ENCODE measurements around the gene USP7.

Gene USP7

DNA sequence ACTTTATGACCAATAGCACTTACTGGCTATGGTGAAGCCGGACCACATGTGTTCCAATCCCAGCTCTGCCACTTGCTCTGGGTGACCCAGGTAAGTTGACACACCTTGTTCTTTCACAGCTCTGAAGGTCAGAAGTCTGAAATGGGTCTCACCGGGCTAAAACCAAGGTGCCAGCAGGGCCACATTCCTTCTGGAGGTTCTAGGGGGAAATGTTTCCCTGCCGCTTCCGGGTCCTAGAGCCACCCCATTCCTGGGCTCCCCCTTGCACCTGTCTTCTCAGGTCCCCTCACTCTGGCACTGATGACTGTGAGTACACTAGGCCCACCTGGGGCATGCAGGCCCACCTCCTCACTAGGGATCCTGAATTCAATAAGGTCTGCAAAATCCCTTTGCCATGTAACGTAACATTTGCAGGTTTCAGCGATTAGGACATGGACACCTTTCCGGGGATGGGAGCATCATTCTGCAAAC is 11.4 kb downstream of the USP7 start:
- no peaks in the 10 kb centered on the region for H3K9me3 Mint-ChIP-seq
- no peak for DNase-seq (ENCODE audit: low spot score)
- H3K36me3 Mint-ChIP-seq (ENCODE audit: low read depth) = peaks cover 3% of the 10 kb centered on the region
- no peak overlapping the region for H3K4me3 Mint-ChIP-seq
- H3K27ac Mint-ChIP-seq = no peak overlapping the region
- H3K4me1 Mint-ChIP-seq (ENCODE audit: low read depth) = peaks cover 62% of the 10 kb centered on the region
- no peaks in the 10 kb centered on the region for H3K27me3 Mint-ChIP-seq (ENCODE audit: low read depth)

DNA sequence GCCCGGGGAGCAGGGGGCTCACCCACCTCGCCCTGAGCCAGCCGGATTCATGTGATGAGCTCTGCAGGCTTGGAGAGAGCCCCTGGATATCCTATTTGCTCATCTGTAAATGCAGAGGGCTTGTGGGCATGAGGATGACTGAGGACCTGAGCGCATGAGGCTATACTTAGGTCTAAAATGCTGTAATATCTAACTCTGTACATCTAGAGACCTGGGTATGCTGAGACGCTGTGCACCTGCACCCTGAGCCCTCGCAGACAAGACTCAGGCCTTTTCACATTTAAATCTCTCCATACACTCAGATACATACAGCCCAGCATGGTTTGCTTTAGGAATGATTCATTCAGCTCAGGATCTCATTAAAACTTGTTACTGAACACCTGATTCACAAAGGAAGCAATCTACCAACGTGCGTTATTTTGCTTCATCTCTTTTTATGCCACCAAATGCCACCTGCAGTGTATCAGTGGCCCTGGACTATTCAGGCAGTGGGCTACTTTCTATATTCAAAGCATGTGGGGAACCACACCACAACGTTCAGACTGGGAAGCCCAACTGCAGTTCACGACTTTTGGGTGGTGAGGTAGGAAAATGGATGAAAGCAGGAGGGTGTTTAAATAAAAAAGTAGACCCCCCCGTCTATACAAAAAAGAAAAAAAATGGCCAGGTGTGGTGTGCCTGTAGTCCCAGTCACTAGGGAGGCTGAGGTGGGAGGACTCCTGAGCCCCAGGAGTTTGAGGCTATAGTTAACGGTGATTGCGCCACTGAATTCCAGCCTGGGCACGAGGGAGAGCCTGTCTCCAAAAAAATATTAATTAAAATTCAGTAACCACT is 12.0 kb downstream of the USP7 start:
- Mint-ChIP-seq H3K4me3 (no peak overlapping the region), H3K36me3 (ENCODE audit: low read depth) (peaks cover 3% of the 10 kb centered on the region), H3K27ac (no peak overlapping the region), H3K9me3 (no peaks in the 10 kb centered on the region), H3K27me3 (ENCODE audit: low read depth) (no peaks in the 10 kb centered on the region), H3K4me1 (ENCODE audit: low read depth) (peaks cover 57% of the 10 kb centered on the region)
- no peak for DNase-seq (ENCODE audit: low spot score)

DNA sequence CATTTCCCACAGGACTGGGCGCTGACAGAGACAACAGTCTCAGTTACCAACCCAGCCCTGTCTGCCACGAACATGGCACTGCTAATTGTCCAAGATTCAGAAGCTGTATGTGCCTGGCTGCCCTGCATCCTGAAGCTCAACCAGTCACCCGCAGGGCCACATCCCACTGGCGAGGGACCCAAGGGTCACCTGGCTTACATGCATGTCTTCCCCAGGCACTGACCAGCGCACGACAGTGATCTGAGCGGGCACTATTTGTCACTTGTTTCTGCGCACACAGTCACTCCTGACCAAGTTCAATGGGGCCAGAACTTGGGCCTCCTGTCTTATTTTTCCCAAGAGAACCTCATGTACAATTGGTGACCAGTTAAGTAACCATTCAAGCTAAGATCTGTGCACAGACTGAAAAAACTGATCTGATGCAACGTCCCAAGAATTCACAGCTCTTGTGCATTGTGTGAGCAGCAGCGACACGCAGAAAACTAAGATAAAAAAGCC is 13.1 kb downstream of the USP7 start:
- peaks cover 3% of the 10 kb centered on the region for H3K36me3 Mint-ChIP-seq (ENCODE audit: low read depth)
- no peak for DNase-seq (ENCODE audit: low spot score)
- H3K27me3 Mint-ChIP-seq (ENCODE audit: low read depth) = no peaks in the 10 kb centered on the region
- H3K4me1 Mint-ChIP-seq (ENCODE audit: low read depth) = peaks cover 56% of the 10 kb centered on the region
- no peak overlapping the region for H3K27ac Mint-ChIP-seq
- no peaks in the 10 kb centered on the region for H3K9me3 Mint-ChIP-seq
- no peak overlapping the region for H3K4me3 Mint-ChIP-seq

DNA sequence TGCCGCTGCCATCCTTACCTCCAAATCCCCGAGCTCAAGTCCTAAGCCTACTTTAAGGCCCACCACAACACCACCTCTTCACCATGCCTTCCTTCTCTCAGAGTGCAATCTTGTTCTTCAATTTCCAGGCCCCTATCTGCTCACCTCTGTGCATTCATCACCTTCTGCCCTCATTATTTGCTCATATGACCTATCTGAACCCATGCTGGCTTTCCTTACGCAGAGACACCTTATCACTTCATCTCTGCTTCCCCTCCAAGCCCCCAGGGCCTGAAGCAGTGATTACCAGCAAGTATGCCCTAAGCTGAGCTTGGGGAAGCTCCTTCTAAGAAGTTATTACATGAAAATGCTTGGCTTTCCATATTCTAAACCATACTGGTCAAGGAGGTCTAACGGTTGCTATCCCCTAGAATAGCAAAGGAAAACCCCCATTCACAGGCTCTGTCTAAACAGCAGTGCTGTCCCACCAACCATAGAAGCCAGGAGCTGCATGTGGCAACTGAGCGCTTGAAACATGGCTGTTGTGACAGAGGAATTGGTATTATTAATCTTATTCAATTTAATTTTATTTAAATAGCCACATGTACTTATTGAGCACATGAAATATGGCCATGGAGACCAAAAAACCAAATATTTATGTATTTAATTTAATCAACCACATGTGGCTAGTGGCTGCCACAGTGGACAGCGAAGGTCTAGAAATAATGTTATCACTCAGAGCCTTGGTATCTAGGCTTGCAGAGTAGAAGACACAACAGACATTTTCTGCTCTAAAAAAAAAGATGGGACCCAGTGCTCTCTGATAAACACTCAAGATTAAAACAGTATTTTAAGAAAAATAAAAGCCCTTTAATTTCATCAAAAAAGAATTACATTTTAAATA is 13.9 kb downstream of the USP7 start:
- no peaks in the 10 kb centered on the region for H3K9me3 Mint-ChIP-seq
- peak overlapping the region; percentile 9 for H3K27ac Mint-ChIP-seq
- peaks cover 59% of the 10 kb centered on the region for H3K4me1 Mint-ChIP-seq (ENCODE audit: low read depth)
- peaks cover 3% of the 10 kb centered on the region for H3K36me3 Mint-ChIP-seq (ENCODE audit: low read depth)
- H3K4me3 Mint-ChIP-seq = peak overlapping the region; percentile 24
- DNase-seq (ENCODE audit: low spot score) = no peak
- no peaks in the 10 kb centered on the region for H3K27me3 Mint-ChIP-seq (ENCODE audit: low read depth)

GRCh38 chr16:8948831-8949230 is 14.9 kb downstream of the USP7 start:
- Mint-ChIP-seq H3K36me3 (ENCODE audit: low read depth) (peaks cover 3% of the 10 kb centered on the region), H3K4me3 (peak overlapping the region; percentile 24), H3K27ac (no peak overlapping the region), H3K4me1 (ENCODE audit: low read depth) (peaks cover 69% of the 10 kb centered on the region), H3K27me3 (ENCODE audit: low read depth) (no peaks in the 10 kb centered on the region), H3K9me3 (no peaks in the 10 kb centered on the region)
- no peak for DNase-seq (ENCODE audit: low spot score)

DNA sequence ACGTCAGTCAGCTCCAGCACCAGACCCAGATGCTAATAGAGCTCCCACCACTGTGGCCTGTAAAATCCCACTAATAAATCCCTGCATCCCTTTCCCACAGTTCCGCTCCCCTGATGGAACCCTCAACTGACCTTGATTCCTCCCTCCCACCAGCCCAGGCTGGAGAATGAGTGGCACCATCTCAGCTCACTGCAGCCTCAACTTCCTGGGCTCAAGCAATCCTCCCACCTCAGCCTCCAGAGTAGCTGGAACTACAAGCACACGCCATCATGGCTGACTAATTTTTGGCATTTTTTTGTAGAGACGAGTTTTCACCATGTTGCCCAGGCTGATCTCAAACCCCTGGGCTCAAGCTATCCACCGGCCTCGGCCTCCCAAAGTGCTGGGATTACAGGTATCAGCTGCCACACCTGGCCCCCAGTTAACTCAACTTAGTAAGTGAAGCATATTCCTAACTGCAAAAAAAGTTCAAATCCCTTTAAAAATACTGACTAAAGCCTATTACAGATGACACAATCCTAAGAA is 15.6 kb downstream of the USP7 start:
- no peak overlapping the region for H3K27ac Mint-ChIP-seq
- H3K9me3 Mint-ChIP-seq = no peaks in the 10 kb centered on the region

DNA sequence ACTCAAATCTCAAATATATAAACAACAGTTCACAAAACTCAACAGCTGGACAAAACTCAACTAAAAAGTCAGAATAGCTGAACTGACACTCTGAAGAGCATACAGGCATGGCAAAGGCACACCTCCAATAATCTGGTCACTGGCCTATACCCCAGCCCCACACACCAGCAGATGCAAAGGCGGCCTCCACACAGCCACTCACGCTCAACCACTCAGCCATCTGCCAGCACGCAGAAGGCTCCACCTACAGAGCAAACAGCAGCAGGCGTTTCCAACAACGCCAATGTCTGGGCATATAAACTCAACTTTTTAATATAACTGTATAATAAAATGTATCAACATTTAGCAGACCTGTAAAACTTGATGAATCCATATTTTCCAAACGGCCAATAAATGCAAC is 17.2 kb downstream of the USP7 start:
- no peak overlapping the region for H3K27ac Mint-ChIP-seq

More for the DNA sequence above, 15.6 kb downstream of the USP7 start:
- Mint-ChIP-seq H3K27me3 (ENCODE audit: low read depth) (no peaks in the 10 kb centered on the region), H3K4me3 (no peak overlapping the region), H3K36me3 (ENCODE audit: low read depth) (peaks cover 3% of the 10 kb centered on the region), H3K4me1 (ENCODE audit: low read depth) (peaks cover 72% of the 10 kb centered on the region)
- no peak for DNase-seq (ENCODE audit: low spot score)

DNA sequence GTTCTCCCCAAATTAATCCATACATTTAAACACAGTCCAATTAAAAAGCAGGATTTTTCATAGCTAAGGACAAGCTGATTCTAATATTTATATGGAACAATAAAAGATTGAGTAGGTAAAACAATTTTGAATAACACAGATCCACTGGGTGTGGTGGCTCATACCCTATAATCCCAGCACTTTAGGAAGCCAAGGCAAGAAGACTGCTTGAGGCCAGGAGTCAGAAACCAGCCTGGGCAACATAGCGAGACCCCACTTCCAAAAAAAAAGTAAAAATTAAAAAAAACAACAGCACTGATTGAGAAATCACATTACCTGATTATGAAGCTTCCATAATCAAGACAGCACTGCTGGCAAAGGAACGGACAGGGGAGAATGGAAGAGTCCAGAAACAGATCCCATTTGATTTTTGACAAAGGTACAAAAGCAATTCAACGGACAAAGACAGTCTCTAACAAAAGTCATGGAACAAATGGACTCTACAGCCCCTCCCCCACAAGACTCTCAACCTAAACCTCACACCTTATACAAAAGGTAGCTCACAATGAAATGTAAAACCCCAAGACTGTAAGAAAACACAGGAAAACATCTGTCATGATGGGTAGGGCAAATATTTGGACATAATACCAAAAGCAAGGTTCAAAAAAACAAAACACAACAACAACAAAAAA is 17.9 kb downstream of the USP7 start:
- Mint-ChIP-seq H3K36me3 (ENCODE audit: low read depth) (no peaks in the 10 kb centered on the region), H3K4me1 (ENCODE audit: low read depth) (peaks cover 62% of the 10 kb centered on the region), H3K4me3 (no peak overlapping the region), H3K27me3 (ENCODE audit: low read depth) (no peaks in the 10 kb centered on the region), H3K9me3 (no peaks in the 10 kb centered on the region), H3K27ac (no peak overlapping the region)
- no peak for DNase-seq (ENCODE audit: low spot score)

More for the DNA sequence above, 17.2 kb downstream of the USP7 start:
- Mint-ChIP-seq H3K4me1 (ENCODE audit: low read depth) (peaks cover 67% of the 10 kb centered on the region), H3K4me3 (no peak overlapping the region), H3K27me3 (ENCODE audit: low read depth) (no peaks in the 10 kb centered on the region), H3K36me3 (ENCODE audit: low read depth) (no peaks in the 10 kb centered on the region), H3K9me3 (no peaks in the 10 kb centered on the region)
- DNase-seq (ENCODE audit: low spot score) = no peak

DNA sequence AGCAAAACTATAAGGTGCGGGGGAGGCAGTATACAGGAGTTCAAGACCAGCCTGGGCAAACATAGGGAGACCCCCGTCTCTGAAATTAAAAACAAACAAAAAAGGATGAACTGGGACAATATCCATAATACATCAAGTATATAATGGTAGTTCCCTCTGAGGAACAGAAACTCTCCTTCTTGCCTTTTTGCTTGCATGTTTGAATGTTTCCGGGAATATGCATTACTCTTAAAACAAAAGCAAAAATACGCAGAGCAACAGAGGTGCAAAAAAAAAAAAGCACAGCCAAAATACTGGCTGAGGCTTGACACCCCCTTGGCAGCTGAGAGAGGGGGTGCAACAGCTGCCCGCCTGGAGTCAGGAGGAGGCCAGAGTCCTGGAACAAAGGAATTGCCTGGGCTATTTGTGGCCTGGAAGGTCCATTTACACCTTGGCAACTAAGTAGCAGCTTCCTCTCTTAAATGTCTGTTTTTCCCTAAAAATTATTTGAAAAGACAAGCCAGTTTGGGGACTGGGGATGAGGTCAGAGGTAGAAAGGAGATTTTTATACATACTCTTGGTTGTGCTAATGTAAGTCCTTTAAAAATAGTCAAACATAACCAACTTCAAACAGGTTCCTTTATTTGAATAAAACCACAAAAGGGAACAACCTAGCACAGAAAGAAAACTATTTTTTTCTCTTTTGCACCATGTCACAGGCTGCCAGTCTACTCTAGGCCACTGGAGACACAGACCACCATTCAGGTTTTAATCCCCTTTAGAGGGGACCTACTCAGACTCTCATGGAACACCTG is 19.5 kb downstream of the USP7 start:
- H3K27me3 Mint-ChIP-seq (ENCODE audit: low read depth) = no peaks in the 10 kb centered on the region
- no peaks in the 10 kb centered on the region for H3K36me3 Mint-ChIP-seq (ENCODE audit: low read depth)
- DNase-seq (ENCODE audit: low spot score) = no peak
- H3K9me3 Mint-ChIP-seq = no peaks in the 10 kb centered on the region
- peaks cover 63% of the 10 kb centered on the region for H3K4me1 Mint-ChIP-seq (ENCODE audit: low read depth)
- peak overlapping the region; percentile 27 for H3K4me3 Mint-ChIP-seq
- H3K27ac Mint-ChIP-seq = peak overlapping the region; percentile 24

DNA sequence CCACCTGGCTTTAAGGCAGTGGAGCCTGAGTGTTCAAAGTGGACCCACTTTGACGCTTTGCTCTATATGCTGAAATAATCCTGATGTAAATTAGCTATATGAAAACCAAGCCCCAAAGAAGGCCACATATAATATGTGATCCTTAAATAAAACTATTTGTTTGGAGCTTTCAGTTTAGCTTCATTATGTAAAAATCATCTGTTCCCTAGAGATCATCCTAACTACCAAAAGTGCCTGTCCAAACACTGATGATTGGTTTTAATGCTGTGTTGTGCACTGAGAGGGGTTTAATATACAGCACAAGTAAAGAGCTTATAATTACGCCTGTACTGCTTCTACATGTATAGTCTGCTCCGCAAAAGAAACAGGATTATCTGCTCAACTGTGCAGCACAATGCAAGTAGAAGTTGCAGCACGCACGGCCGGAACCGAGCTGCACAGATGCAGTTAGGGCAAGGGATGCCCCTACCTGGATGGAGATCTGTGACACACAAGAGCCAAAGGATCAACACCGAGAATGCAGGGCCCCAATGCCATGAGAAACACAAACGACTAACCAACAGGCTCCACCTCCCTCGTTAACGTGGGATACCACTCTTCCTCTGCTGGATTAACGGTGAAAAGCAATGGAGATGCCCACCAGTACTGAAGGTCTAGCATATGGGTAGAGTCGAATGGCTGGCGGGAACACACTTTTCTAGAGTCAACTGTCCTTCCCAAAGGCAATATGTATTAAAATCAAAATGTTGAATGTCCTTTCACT is 20.5 kb downstream of the USP7 start:
- Mint-ChIP-seq H3K4me3 (no peak overlapping the region), H3K27me3 (ENCODE audit: low read depth) (no peaks in the 10 kb centered on the region), H3K27ac (no peak overlapping the region), H3K4me1 (ENCODE audit: low read depth) (peaks cover 61% of the 10 kb centered on the region), H3K36me3 (ENCODE audit: low read depth) (no peaks in the 10 kb centered on the region), H3K9me3 (no peaks in the 10 kb centered on the region)
- no peak for DNase-seq (ENCODE audit: low spot score)

GRCh38 chr16:8941718-8942344 is 21.9 kb downstream of the USP7 start:
- no peak overlapping the region for H3K4me3 Mint-ChIP-seq
- H3K36me3 Mint-ChIP-seq (ENCODE audit: low read depth) = no peaks in the 10 kb centered on the region
- H3K9me3 Mint-ChIP-seq = no peaks in the 10 kb centered on the region
- peaks cover 55% of the 10 kb centered on the region for H3K4me1 Mint-ChIP-seq (ENCODE audit: low read depth)
- no peaks in the 10 kb centered on the region for H3K27me3 Mint-ChIP-seq (ENCODE audit: low read depth)
- DNase-seq (ENCODE audit: low spot score) = no peak
- H3K27ac Mint-ChIP-seq = no peak overlapping the region

DNA sequence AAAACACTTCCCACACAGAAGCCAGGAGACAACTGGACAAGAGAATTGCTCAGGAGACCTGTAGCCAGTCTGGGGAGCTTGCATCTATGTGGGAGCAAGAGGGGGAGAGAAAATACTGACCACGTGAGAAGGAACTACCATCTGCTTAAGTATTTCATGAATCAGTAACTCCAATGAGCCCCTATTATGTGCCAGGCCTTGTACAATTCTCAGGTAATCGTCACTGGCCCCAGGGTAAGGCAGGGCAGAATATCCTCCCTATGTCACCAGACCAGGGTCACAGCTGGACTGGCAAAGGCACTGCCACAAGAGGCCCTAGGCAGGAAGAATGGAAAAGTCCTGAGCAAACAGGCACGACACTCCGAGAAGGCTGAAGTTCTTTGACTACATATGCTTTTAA is 25.9 kb downstream of the USP7 start:
- Mint-ChIP-seq H3K27ac (no peak overlapping the region), H3K4me3 (no peak overlapping the region), H3K4me1 (ENCODE audit: low read depth) (peaks cover 39% of the 10 kb centered on the region), H3K36me3 (ENCODE audit: low read depth) (no peaks in the 10 kb centered on the region), H3K27me3 (ENCODE audit: low read depth) (no peaks in the 10 kb centered on the region), H3K9me3 (no peaks in the 10 kb centered on the region)
- no peak for DNase-seq (ENCODE audit: low spot score)
